ENCODE data around the gene ABCB10.
"Not testable (repeated sequence)": the region's sequence is repeated elsewhere in the genome, so short reads cannot be mapped to it uniquely, and the experiment has no call there.

ABCB10 gene

GRCh38 chr1:229558460-229559335, at the start of gene ABCB10:
ABCB10 (minus strand) TSS chr1:229558707; CDS start chr1:229558652, 55 bp downstream.
- DNase-seq (ENCODE audit: low spot score): peak; percentile 91

DNA sequence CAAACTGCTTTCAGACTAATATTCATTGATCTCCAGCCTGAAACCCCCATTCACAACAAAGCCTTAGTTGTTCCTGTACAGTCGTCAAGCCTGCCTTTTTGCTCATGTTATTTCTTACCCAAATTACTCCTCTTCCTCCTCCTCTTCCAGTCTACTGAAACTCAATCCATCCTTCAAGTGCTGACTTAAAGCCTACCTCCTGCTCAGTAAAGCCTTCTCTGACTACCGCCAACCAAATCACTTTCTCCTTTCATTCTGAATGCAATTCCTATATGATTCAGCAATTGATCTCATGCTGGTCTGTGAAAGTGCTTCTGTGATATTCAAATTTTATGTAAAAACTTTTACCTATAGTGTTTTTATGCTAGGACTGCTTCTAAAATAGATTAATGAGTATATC, 48.9 kb upstream of the ABCB10 start:
- DNase-seq (ENCODE audit: low spot score): no peak

GRCh38 chr1:229603371-229604005, 45.0 kb upstream of the ABCB10 start:
- DNase-seq (ENCODE audit: low spot score): no peak

DNA sequence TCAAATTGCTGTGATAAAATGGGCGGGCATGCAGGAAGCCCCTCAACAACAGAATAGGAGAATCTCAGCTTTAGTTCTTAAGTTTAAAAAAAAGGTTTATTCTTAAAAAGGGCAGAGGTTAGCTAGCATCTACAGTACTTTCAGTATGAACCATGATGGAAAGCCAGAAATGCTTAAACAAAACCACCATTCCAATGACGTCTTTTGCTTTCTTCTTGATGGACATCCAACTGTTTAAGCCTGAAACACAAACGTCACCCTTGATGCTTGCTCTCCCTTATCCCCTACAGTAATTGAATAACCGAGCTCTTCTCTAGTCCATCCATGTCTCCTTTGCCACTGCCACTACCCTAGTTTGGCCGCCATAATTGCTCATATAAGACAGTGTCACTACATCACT, 41.7 kb upstream of the ABCB10 start:
- DNase-seq (ENCODE audit: low spot score): no peak

DNA sequence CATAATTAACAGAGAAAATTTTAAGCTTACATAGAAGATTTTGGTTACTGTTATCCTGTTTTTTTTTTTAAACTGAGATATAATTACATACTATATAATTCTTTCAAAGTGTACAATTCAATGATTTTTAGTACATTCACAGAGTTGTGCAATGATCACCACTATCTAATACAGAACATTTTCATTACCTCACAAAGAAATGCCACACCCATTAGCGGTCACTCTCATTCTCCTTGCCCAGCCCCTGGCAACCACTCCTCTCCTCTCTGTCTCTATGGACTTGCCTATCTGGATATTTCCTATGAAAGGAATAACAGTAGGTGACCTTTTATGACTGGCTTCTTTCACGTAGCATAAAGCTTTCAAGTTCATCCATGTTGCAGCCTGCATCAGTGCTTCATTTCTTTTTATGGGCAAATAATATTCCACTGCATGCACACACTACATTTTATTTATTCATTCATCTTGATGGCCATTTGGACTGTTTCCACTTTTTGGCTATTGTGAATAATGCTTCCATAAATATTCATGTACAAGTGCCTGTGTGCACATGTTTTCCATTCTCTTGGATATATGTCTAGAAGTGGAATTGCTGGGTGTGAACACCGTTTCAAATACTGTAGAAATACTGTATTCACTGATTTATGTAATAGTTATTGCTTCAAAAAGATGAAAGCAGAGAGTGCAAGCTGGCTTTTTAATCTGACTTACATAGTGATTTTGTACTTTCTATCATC, 40.9 kb upstream of the ABCB10 start:
- DNase-seq (ENCODE audit: low spot score): no peak

- no peak for DNase-seq (ENCODE audit: low spot score)
Observed at GRCh38 chr1:229597877-229598276, 39.4 kb upstream of the ABCB10 start.

GRCh38 chr1:229596925-229597699, 38.6 kb upstream of the ABCB10 start:
- no peak for DNase-seq (ENCODE audit: low spot score)

- not testable (repeated sequence) for DNase-seq (ENCODE audit: low spot score)
Observed at GRCh38 chr1:229595876-229596275, 37.4 kb upstream of the ABCB10 start.

DNA sequence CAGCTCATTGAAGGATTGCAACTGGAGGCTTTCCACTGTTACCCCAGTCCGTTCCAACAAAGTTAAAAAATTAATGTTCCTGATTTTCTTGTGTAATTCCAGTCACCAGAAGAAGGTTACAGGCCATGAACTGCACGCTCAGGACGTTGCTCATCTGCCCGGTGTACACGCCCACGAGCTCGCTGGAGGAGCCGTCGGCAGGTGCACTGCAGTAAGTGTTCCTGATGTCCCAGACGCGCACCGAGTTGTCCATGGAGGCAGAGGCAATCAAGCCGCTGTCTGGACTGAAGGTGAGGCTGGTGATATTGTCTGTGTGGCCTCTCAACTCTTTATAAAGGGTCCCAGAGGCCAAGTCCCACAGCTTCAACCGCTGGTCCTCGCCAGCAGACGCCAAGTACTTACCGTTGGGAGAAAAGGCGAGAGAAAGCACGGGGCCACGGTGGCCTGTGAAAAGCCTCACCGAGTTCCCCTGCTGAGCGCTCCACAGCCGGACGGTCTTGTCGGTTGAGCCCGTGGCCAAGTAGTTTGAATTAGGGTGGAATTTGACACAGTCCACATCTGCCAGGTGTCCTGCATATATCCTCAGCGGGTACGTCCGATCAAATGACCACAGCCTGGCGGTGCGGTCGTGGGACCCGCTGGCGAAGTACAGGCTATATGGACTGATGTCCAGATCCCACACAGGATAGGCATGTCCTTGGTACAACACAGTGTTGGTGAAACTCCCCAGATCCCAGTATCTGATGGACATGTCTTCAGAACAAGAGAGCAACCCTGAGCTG, 35.9 kb upstream of the ABCB10 start:
- no peak for DNase-seq (ENCODE audit: low spot score)

DNA sequence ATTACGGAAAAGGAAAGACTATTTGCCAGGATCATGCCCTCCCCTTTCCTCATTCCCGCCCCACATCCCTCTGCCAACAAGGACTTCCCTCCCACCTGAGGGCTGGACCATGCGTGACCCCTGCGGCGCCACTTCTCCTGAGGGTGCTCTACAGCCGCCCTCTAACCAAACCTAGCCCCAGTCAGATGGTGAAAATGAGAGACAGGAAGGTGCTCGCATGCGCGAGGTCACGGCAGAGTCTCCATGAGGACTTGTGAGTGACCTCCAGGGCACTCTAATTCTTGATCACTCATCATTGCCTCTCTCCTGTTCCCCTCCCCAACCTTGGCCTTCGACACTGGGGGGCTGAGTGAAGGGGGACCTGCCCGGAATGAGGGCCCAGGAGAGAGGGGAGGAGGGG, 35.3 kb upstream of the ABCB10 start:
- DNase-seq (ENCODE audit: low spot score): no peak

DNA sequence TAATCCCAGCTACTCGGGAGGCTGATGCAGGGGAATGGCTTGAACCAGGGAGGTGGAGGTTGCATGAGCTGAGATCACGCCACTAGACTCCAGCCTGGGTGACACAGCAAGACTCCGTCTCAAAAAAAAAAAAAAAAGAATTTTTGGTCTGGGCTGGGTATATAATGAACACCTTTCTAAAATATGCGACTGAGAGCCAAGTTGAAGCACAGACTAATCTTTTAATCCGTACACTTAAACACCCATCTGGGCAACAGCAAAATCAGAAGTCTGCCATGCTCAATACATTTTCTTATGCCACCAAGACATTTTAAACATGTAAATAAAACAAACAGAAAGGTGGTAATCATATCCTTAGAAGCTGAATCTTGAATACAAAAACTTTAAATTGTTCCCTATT, 31.6 kb upstream of the ABCB10 start:
- DNase-seq (ENCODE audit: low spot score): no peak

- no peak for DNase-seq (ENCODE audit: low spot score)
Observed at GRCh38 chr1:229585338-229585737, 26.8 kb upstream of the ABCB10 start.

DNA sequence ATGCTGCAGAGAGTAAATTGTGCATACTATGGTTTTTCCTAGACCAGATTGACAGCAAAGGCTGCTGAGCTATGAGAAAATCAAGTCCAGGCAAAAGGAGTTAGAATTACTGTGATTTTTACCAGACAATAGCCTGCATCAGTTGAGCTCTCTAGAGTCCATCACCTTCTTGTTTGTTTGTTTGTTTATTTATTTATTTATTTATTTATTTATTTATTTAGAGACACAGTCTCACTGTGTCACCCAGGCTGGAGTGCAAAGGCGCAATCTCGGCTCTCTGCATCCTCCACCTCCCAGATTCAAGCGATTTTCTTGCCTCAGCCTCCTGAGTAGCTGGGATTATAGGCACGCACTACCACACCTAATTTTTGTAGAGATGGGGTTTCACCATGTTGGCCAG, 24.2 kb upstream of the ABCB10 start:
- DNase-seq (ENCODE audit: low spot score): no peak

DNA sequence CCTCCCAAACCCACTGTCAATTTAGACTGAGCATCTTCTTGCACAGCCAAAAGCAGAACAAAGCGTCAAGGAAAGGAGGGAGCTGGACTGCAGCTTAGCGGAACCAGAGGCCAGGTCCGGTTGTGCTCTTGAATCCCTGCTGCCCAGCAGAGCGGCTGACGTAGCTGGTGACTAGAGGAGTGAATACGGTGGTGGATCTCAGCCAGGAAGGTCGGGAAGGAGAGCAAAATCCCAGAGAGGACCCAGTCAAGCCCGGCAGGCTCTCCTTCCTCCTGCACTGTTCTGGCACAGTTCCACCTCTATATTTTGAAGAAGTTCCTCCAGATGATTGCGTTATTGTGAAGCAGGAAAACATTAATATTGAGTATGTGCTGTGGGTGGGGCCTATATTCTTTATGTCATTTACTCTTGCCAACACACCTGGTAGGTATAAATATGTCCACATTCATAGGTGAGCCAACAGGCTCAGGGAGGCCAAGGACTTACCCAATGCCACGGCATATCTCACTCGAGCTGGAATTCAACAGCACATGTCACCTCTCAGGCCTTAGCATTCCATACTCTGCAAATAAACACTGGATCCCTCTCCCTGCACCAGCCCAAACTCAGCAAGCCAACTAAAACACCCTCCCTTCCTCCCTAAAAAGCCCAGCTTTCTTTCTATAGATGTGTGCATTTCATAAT, 23.6 kb upstream of the ABCB10 start:
- no peak for DNase-seq (ENCODE audit: low spot score)

- DNase-seq (ENCODE audit: low spot score): no peak
Observed at GRCh38 chr1:229581485-229581884, 23.0 kb upstream of the ABCB10 start.

- peak; percentile 26 for DNase-seq (ENCODE audit: low spot score)
Observed at GRCh38 chr1:229579059-229579673, 20.7 kb upstream of the ABCB10 start.

GRCh38 chr1:229578168-229579058, 19.9 kb upstream of the ABCB10 start:
- DNase-seq (ENCODE audit: low spot score): no peak

- DNase-seq (ENCODE audit: low spot score): no peak
Observed at GRCh38 chr1:229574679-229575442, 16.4 kb upstream of the ABCB10 start.
